ENCODE results near the gene TMEM229B. TPM values are rescaled to one million over a fixed set of nuclear protein-coding genes. Genes with fewer than 3 reads are reported as not detected.

The TMEM229B gene
- total RNA-seq, 3 donors from 2014 or later: 4.8 to 12.6 (median 10.8) TPM

DNA sequence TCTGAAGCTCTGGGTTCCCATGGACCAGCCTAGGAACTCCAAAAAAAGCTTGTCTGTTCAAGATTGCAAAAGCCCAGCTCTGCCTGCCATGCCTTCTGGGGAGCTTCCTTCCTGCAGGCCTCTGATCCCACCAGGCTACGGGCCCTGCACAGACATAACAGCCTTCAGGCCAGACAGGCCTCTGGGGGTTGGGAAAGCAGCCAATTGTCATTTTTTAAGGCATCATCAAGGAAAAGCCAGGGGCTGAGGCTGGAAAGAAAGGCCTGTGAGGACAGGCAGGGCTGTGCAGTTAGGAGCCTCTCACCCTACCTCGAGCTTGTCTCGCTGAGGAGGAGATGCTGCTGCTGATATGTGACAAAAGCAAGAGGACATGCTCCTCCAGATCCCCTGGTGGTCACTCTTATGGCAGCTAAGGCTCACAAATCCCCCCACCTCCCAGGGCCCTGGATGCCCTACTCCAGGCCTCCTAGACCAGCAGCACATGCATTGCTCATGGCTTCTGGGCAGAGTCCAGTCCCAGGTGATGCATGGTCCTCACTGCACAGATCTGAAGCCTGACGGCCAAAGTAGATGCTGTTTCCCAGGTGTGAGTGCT lies 2.9 kb downstream of the TMEM229B start:
- ATAC-seq: no peak

DNA sequence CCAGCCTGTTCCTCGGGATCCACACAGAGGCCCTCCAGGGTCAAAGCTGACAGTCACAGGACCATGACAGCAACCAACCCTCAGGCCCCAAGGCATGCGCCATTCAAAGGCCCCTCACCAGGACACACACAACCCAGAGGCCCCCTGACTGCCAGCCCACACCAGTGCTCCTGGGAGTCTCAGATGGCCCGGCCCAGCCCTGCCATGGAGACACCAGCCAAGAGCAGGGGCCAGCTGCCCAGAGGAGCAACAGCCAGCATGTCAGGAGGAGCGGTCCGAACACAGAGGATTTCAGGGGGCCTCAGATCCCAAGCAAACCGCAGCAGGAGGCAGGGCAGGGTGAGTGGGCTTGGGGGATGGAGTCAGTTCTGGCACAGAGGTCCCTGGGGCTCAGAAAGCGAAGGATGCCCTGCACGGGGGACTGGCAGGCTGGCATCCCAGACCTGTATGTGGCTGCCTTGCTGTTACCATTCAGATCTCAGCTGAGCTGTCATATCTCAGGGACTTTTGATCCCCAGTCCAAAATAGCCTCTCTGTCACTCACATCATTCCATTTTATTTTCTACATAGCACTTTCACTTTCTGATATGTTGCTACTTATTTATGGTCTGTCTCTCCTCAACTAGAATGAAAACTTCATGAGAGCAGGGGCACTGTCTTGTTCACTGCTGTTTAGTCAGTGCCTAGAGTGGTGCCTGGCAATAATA lies 4.8 kb downstream of the TMEM229B start:
- TF ChIP-seq, protein P1, sequence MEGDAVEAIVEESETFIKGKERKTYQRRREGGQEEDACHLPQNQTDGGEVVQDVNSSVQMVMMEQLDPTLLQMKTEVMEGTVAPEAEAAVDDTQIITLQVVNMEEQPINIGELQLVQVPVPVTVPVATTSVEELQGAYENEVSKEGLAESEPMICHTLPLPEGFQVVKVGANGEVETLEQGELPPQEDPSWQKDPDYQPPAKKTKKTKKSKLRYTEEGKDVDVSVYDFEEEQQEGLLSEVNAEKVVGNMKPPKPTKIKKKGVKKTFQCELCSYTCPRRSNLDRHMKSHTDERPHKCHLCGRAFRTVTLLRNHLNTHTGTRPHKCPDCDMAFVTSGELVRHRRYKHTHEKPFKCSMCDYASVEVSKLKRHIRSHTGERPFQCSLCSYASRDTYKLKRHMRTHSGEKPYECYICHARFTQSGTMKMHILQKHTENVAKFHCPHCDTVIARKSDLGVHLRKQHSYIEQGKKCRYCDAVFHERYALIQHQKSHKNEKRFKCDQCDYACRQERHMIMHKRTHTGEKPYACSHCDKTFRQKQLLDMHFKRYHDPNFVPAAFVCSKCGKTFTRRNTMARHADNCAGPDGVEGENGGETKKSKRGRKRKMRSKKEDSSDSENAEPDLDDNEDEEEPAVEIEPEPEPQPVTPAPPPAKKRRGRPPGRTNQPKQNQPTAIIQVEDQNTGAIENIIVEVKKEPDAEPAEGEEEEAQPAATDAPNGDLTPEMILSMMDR (IDR thresholded peaks at IDR 0.05): no peak
- ATAC-seq (no peak), DNase-seq (no peak)

More for the DNA sequence above, 2.9 kb downstream of the TMEM229B start:
- DNase-seq: no peak
- Histone ChIP-seq H3K4me3 (no peak overlapping the region), H3K9me3 (no peaks in the 10 kb centered on the region), H3K4me1 (ENCODE audit: low read depth) (peaks cover 5% of the 10 kb centered on the region), H3K36me3 (ENCODE audit: low read depth) (no peaks in the 10 kb centered on the region)
- intact Hi-C loops (cut with DNase I, micrococcal nuclease): no loop called here
- TF ChIP-seq, protein P1 (IDR thresholded peaks at IDR 0.05): no peak

DNA sequence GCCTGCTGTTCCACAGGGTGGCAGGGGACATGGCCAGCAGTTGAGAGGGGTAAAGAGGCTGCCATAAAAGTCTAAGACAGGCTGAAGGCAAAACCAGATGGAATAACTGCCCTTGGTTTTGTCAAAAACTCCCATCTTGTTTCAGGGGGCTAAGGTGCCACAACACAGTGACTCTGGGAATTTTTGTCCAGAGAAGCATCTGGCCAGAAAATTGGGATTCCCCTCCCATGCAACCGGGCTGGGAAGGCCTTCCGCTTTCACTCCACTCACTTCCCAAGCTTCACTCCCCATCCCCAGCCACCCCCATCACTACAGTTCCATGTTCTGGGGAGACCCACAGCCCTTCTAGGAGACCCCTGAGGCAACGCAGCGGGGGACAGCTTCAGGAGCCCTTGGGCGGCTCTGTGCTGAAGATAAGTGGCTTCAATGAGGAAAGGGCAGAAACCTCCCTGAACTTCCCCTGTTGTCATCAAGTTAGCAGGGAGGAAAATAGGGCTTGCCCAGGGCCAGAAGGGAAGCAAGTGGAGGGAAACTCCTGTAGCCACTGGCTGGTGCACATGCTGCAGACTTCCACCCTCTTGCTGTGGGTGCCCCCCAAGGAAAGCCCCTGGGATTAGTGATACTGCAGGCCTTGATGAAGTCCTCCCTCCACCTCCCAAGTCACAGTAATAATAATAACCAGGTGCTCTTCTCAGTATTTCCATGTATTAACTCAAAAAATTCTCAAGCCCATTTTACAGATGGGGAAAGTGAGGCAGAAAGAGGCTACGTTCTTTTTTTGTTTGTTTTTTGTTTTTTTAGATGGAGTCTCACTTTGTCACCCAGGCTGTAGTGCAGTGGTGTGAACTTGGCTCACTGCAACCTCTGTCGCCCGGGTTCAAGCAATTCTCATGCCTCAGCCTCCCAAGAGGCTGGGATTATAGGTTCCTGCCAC lies 6.0 kb downstream of the TMEM229B start:
- TF ChIP-seq, protein P1 (IDR thresholded peaks at IDR 0.05): no peak
- no peak for ATAC-seq
- Histone ChIP-seq H3K9me3 (no peaks in the 10 kb centered on the region), H3K4me1 (ENCODE audit: low read depth) (no peaks in the 10 kb centered on the region), H3K4me3 (no peak overlapping the region), H3K36me3 (ENCODE audit: low read depth) (no peaks in the 10 kb centered on the region)
- DNase-seq: no peak
- intact Hi-C loops (cut with DNase I, micrococcal nuclease): no loop called here

More for the DNA sequence above, 4.8 kb downstream of the TMEM229B start:
- intact Hi-C loops (cut with DNase I, micrococcal nuclease): no loop called here
- Histone ChIP-seq H3K4me3 (no peak overlapping the region), H3K4me1 (ENCODE audit: low read depth) (peaks cover 2% of the 10 kb centered on the region), H3K36me3 (ENCODE audit: low read depth) (no peaks in the 10 kb centered on the region), H3K9me3 (no peaks in the 10 kb centered on the region)

DNA sequence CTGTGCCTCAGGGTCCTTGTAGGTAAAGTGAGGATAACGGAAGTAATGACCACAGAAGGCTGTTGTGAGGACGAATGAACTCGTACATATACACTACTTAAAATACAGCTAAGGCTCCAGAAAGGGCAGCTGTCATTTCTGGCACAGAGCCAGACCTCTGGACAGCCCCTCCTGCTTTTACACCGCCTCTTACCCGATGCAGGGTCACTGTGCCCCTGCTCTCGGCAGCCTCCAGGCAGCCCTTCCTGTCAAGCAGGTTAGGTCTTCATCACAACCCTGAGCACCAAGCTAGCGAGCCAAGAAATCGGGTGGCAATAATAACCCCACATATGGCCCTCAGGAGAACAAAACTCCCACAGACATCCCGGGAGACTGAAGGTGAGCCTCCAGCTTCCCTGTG lies 8.5 kb downstream of the TMEM229B start:
- ATAC-seq: no peak

DNA sequence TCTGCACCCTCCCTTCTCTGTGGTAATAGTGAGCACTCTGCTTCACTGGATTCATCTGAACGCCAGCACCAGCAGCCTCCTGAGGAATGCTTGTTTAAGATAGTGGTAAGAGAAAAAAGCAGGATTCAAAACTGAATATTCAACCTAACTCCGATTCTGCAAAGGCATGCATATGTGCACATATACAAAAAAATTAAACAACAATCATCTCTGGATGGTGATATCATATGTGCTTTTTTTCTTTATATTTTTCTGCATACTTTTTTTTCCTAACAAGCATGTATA lies 9.8 kb downstream of the TMEM229B start:
- Histone ChIP-seq H3K36me3 (ENCODE audit: low read depth) (no peaks in the 10 kb centered on the region), H3K4me3 (no peak overlapping the region), H3K4me1 (ENCODE audit: low read depth) (no peaks in the 10 kb centered on the region), H3K9me3 (no peaks in the 10 kb centered on the region)
- TF ChIP-seq, protein P1 (IDR thresholded peaks at IDR 0.05): no peak
- DNase-seq (no peak), ATAC-seq (no peak)
- intact Hi-C loops (cut with DNase I, micrococcal nuclease): no loop called here

More for the DNA sequence above, 8.5 kb downstream of the TMEM229B start:
- H3K4me1 ChIP-seq (ENCODE audit: low read depth): no peaks in the 10 kb centered on the region
- no peak overlapping the region for H3K4me3 ChIP-seq
- intact Hi-C loops (cut with DNase I, micrococcal nuclease): no loop called here
- no peaks in the 10 kb centered on the region for H3K36me3 ChIP-seq (ENCODE audit: low read depth)
- no peaks in the 10 kb centered on the region for H3K9me3 ChIP-seq
- TF ChIP-seq, protein P1 (IDR thresholded peaks at IDR 0.05): no peak
- no peak for DNase-seq
